Measurements from ENCODE around the gene NOLC1. TPM values are rescaled to one million over a fixed set of nuclear protein-coding genes. Genes with fewer than 3 reads are reported as not detected.

Gene NOLC1
- total RNA-seq, 1 experiment from 2014 or later = 69.9 TPM

- no peak overlapping the region for H2AFZ ChIP-seq (ENCODE audit: low read length)
- H3K4me2 ChIP-seq (ENCODE audit: low read length) = no peak overlapping the region
- no peaks in the 10 kb centered on the region for H3K9me2 ChIP-seq (replicated peaks; ENCODE audit: low read length)
- H3K27ac ChIP-seq (ENCODE audit: low read length) = no peak overlapping the region
- peak; percentile 14; the same call in 1 of the 2 replicates for TF ChIP-seq CTCF (conservative IDR thresholded peaks at IDR 0.05; ENCODE audit: low read depth, low read length)
- TF ChIP-seq EZH2 (IDR thresholded peaks at IDR 0.05; ENCODE audit: low read length, unreplicated experiment) = no peak
- H3K9me3 ChIP-seq (ENCODE audit: low read length) = no peaks in the 10 kb centered on the region
- peaks cover 21% of the 10 kb centered on the region for H3K4me1 ChIP-seq (ENCODE audit: insufficient read depth, low read length)
- no peaks in the 10 kb centered on the region for H3F3A ChIP-seq (ENCODE audit: low read length, unreplicated experiment)
- intact Hi-C loops (cut with micrococcal nuclease) = no loop called here
- ChIA-PET CTCF (no interaction called here), POLR2A (ENCODE audit: unreplicated experiment) (no interaction called here)
- H3K27me3 ChIP-seq (ENCODE audit: low read length) = no peaks in the 10 kb centered on the region
- BruUV-seq (replicated peaks) = no TSS peak
- no peaks in the 10 kb centered on the region for H4K20me1 ChIP-seq (ENCODE audit: low read length)
- no peaks in the 10 kb centered on the region for H3K36me3 ChIP-seq (ENCODE audit: low read depth, low read length)
- DNase-seq (no peak), ATAC-seq (no peak)
- H3K79me2 ChIP-seq (ENCODE audit: low read length) = peaks cover 31% of the 10 kb centered on the region
- H3K4me3 ChIP-seq (ENCODE audit: low read length) = no peak overlapping the region
- no peak overlapping the region for H3K9ac ChIP-seq (ENCODE audit: low read length)
These were observed 30.3 kb upstream of the NOLC1 start for GRCh38 chr10:102121739-102122372.

GRCh38 chr10:102122450-102122849, 29.7 kb upstream of the NOLC1 start:
- intact Hi-C loops (cut with micrococcal nuclease) = no loop called here
- Histone ChIP-seq H3K4me3 (ENCODE audit: low read length) (no peak overlapping the region), H3K4me2 (ENCODE audit: low read length) (no peak overlapping the region), H3K9ac (ENCODE audit: low read length) (no peak overlapping the region), H3K27me3 (ENCODE audit: low read length) (no peaks in the 10 kb centered on the region), H2AFZ (ENCODE audit: low read length) (no peak overlapping the region), H3K36me3 (ENCODE audit: low read depth, low read length) (no peaks in the 10 kb centered on the region), H3K4me1 (ENCODE audit: insufficient read depth, low read length) (peaks cover 15% of the 10 kb centered on the region), H4K20me1 (ENCODE audit: low read length) (no peaks in the 10 kb centered on the region), H3K79me2 (ENCODE audit: low read length) (peaks cover 25% of the 10 kb centered on the region), H3K9me3 (ENCODE audit: low read length) (no peaks in the 10 kb centered on the region), H3K27ac (ENCODE audit: low read length) (no peak overlapping the region), H3F3A (ENCODE audit: low read length, unreplicated experiment) (no peaks in the 10 kb centered on the region), H3K9me2 (replicated peaks; ENCODE audit: low read length) (no peaks in the 10 kb centered on the region)
- no TSS peak for BruUV-seq (replicated peaks)
- ChIA-PET POLR2A (ENCODE audit: unreplicated experiment) (interaction anchor here (0.6 kb wide), 1 partner anchor 57 kb away, joined by 3 read pairs; the partner anchor contains the start of gene HPS6), CTCF (no interaction called here)
- no peak for TF ChIP-seq CTCF (conservative IDR thresholded peaks at IDR 0.05; ENCODE audit: low read depth, low read length)
- no peak for TF ChIP-seq EZH2 (IDR thresholded peaks at IDR 0.05; ENCODE audit: low read length, unreplicated experiment)
- TF ChIP-seq EZH2phosphoT487 (IDR thresholded peaks at IDR 0.05; ENCODE audit: borderline replicate concordance, low read length) = no peak
- DNase-seq (no peak), ATAC-seq (no peak)

GRCh38 chr10:102123223-102123622, 29.0 kb upstream of the NOLC1 start:
- TF ChIP-seq CTCF (conservative IDR thresholded peaks at IDR 0.05; ENCODE audit: low read depth, low read length) (no peak), EZH2 (IDR thresholded peaks at IDR 0.05; ENCODE audit: low read length, unreplicated experiment) (no peak), EZH2phosphoT487 (IDR thresholded peaks at IDR 0.05; ENCODE audit: borderline replicate concordance, low read length) (no peak)
- peaks cover 8% of the 10 kb centered on the region; the same call in 1 of the 2 replicates for H3K4me1 ChIP-seq (ENCODE audit: insufficient read depth, low read length)

More at GRCh38 chr10:102123223-102123622, 29.0 kb upstream of the NOLC1 start:
- Histone ChIP-seq H3K27ac (ENCODE audit: low read length) (no peak overlapping the region), H3K79me2 (ENCODE audit: low read length) (peaks cover 17% of the 10 kb centered on the region), H4K20me1 (ENCODE audit: low read length) (no peaks in the 10 kb centered on the region), H3K27me3 (ENCODE audit: low read length) (no peaks in the 10 kb centered on the region), H3K4me2 (ENCODE audit: low read length) (no peak overlapping the region), H2AFZ (ENCODE audit: low read length) (no peak overlapping the region), H3K9ac (ENCODE audit: low read length) (no peak overlapping the region), H3K9me3 (ENCODE audit: low read length) (no peaks in the 10 kb centered on the region), H3K36me3 (ENCODE audit: low read depth, low read length) (no peaks in the 10 kb centered on the region), H3K4me3 (ENCODE audit: low read length) (no peak overlapping the region), H3F3A (ENCODE audit: low read length, unreplicated experiment) (no peaks in the 10 kb centered on the region), H3K9me2 (replicated peaks; ENCODE audit: low read length) (no peaks in the 10 kb centered on the region)
- POLR2A ChIA-PET (ENCODE audit: unreplicated experiment) = interaction anchor here (0.6 kb wide), 1 partner anchor 58 kb away, joined by 3 read pairs; the partner anchor contains the start of gene HPS6
- intact Hi-C loops (cut with micrococcal nuclease) = no loop called here
- no TSS peak for BruUV-seq (replicated peaks)
- DNase-seq = no peak
- CTCF ChIA-PET = no interaction called here
- no peak for ATAC-seq

Data from PC-3 (cell line).